Measurements from ENCODE around the gene TOP1.

The TOP1 gene

DNA sequence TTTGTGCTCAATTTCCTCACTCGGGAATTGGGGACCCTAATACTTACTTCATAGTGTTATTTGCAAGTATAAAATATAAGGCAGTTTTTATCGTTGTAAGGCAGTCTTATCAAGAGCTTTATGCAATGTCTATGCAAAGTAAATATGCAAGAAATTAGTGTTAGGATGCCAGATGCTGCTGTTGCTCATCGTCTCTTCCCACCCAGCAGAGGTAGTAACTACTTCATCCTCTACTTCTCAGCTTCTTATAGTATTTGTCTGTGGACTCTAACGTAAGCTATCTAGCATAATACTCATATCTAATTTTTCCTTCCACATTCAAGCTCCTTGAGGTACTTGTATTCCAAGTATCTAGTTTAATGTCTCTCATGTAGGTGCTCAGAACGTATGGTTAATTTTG is 120.3 kb downstream of the TOP1 start:
- DNase-seq = no peak

GRCh38 chr20:41150664-41151063 is 122.0 kb downstream of the TOP1 start:
- no peak for DNase-seq

GRCh38 chr20:41151134-41151869 is 122.7 kb downstream of the TOP1 start:
- no peak for DNase-seq

DNA sequence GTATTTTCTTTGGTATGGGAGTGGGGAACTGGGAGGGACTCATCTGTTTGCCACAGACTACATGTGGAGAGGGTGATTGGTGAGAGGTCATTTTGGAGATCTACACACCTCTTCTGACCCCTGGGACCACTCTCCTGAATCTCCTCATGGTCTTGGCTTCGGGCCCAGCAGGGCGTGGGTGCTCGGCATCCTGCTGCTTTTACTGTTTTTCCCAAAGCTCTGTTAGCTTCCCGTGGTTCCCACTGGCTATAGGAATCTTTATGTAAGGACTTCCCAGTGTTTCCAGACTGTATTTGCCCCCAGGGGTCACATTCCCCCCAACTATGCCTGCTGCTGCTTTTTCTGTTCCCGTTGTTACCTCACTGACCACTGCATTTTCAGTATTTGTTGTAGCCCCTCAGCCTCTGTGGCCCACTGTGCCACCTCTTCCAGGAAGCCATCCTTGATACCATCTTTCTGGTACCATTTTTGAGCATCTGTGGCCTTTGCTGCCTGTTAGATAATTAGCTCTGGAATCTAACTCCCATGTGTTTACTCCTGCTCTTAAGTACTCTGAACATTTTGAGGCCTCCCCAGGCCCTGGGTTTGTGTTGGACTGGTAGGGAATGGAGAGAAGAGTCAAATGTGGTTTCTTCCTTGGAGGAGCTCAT is 123.6 kb downstream of the TOP1 start:
- no peak for DNase-seq

DNA sequence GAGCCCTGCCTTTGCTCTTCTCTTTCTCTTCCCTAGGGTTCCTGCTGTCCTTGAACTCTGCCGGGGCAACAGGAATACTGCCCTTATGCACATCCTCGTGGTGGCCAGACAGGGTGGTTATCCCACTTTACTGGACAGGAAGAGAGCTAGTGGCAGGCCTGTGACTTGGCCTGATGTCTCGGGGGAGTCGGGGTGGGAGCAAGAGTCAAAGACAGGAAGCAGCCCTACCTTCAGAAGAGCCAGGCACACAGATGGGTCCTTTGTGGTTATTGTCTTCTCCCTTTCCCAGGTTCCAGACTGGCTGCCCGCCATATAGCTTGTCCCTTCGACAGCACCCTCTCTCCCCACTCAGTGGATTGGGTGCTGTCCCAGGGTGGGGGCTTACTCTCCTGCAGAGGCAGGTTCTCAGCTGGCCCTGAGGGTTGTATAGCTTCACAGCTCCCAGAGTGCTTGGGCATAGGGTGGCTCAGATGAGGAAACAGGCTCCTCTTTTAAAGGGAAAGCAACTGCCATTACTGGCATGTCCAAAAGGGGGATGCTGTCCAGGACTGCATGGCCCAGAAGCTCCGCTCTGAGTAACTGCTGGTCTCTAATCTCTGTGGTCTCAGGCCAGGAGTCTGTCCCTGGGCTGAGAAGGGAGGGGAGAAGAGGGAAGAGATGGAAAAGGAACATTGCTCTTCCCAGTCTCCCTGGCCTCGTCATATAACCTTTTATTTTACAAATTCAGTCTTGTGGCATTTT is 126.0 kb downstream of the TOP1 start:
- DNase-seq = no peak

DNA sequence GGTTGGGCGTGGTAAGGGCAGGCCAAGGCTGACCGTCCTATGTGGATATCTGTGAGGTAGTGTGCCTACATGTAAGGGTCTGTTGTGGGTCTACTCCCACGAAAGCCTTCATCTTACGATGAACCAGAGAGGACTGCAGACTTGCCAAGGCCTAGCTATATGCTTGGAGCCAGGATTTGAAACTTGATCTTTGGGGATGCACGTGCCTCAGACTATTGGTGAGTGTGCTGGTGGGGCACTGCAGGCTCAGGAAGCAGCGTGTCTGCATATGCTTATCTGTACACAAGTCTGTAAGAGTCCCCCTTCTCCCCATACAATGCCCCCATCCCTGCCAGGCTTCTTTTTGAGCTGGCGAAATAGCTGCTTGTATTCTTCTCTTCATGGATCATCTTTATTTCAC is 126.6 kb downstream of the TOP1 start:
- no peak for DNase-seq

- no peak for DNase-seq
Observed at GRCh38 chr20:41158082-41158625, 129.5 kb downstream of the TOP1 start.

GRCh38 chr20:41159547-41159946 is 130.9 kb downstream of the TOP1 start:
- no peak for DNase-seq

GRCh38 chr20:41160686-41161085 is 132.1 kb downstream of the TOP1 start:
- DNase-seq = no peak

GRCh38 chr20:41161886-41162285 is 133.3 kb downstream of the TOP1 start:
- DNase-seq = no peak

DNA sequence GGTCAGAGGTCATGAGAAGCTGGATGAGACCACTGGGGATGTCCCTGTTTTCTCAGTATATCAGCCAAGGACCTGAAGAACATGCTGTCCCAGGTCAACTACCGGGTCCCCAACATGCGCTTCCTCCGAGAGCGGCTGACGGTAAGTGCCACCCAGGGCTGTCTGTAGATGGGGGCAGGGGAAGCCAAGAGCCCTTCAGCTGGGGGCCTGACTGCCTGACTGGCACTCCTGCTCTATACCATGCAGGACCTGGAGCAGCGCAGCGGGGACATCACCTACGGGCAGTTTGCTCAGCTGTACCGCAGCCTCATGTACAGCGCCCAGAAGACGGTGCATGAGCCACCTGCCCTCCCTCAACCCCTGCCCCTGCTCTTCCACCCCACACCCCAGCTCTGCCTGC is 133.8 kb downstream of the TOP1 start:
- no peak for DNase-seq

DNA sequence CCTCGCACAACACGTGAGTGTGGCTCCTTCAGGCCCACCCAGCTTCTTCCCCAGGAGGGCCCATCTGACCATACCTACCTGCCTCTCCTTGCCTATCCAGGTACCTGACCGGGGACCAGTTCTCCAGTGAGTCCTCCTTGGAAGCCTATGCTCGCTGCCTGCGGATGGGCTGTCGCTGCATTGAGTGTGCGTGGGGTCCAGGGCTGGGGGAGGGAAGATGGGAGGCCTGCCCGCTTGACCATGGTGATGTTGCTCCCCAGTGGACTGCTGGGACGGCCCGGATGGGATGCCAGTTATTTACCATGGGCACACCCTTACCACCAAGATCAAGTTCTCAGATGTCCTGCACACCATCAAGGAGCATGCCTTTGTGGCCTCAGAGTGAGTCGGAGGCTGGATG is 135.2 kb downstream of the TOP1 start:
- no peak for DNase-seq

GRCh38 chr20:41165001-41165882 is 136.6 kb downstream of the TOP1 start:
- DNase-seq = no peak

GRCh38 chr20:41166201-41167117 is 137.8 kb downstream of the TOP1 start:
- DNase-seq = no peak

GRCh38 chr20:41167118-41167470 is 138.5 kb downstream of the TOP1 start:
- no peak for DNase-seq

- no peak for DNase-seq
Observed at GRCh38 chr20:41167481-41168253, 139.0 kb downstream of the TOP1 start.

DNA sequence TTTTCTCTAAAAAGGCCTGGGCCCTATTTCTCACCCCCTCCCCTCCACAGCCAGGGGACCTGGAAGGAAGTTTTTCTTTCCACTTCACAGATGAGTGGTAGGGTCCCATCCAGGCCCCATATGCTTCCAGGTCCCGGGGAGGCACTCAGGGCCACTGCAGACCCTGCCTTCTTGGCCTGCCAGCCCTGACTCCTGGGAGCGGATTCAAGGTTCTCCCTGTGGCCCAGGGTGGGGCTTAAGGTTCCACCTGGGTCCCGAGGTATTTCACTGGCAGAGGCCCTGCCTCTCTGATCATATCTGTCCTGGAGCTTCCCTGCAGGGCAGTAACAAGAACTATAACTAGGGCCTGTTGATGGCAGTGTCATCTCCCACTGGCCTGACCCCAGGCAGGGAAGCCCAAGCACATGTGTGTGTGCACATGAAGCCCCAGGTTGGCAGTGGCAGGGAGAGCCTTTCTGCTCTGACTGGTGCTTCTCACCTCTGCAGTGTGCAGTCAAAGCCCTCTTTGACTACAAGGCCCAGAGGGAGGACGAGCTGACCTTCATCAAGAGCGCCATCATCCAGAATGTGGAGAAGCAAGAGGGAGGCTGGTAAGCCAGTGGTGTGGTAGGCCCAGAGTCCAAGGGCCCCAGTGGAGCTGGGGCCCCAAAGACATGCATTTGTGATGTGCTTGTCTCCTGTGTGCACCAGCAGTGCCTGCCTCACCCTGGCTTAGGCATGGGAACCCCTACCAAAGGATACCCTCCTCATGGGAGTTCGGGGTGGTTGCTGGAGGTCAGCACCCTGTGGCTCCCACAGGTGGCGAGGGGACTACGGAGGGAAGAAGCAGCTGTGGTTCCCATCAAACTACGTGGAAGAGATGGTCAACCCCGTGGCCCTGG is 139.9 kb downstream of the TOP1 start:
- no peak for DNase-seq

GRCh38 chr20:41169162-41169690 is 140.6 kb downstream of the TOP1 start:
- no peak for DNase-seq

GRCh38 chr20:41169791-41170351 is 141.2 kb downstream of the TOP1 start:
- no peak for DNase-seq
